HEK293T (cell line): ENCODE data around the gene GCNT1.
"Not testable (repeated sequence)": the region's sequence is repeated elsewhere in the genome, so short reads cannot be mapped to it uniquely, and the experiment has no call there.

Experiments
- CTCF ChIA-PET: fragments of 350-600 bp; formaldehyde crosslinking; extraction: SDS; loops from one replicate; lab custom pipeline; 2021; ENCODE audit warnings: antibody characterized with exemption, inconsistent platforms; lab: Yijun Ruan, JAX
- POLR2A ChIA-PET: fragments of 350-600 bp; formaldehyde crosslinking; extraction: SDS; loops from one replicate; lab custom pipeline; 2020; ENCODE audit warnings: antibody characterized with exemption, inconsistent platforms; lab: Yijun Ruan, JAX
- DNase-seq: peaks from one replicate; pipeline ENCODE4 v3.0.0; 2012; ENCODE audit warnings: mixed read lengths; ENCODE audit errors: extremely low spot score
- ARNT ChIP-seq: fragments of 450-650 bp; IDR thresholded peaks from 2 replicates; pipeline ENCODE4 v1.6.1; 2017; ENCODE audit warnings: mild to moderate bottlenecking
- BHLHE40 ChIP-seq: fragments of 450-650 bp; IDR thresholded peaks from 2 replicates; pipeline ENCODE4 v1.6.1; 2016; ENCODE audit warnings: mild to moderate bottlenecking, moderate library complexity, borderline replicate concordance
- CTBP1 ChIP-seq: fragments of 450-650 bp; IDR thresholded peaks from 2 replicates; pipeline ENCODE4 v1.6.1; 2016; ENCODE audit warnings: borderline replicate concordance
- ELF4 ChIP-seq: fragments of 450-650 bp; IDR thresholded peaks from 2 replicates; pipeline ENCODE4 v1.6.1; 2017; ENCODE audit warnings: antibody characterized with exemption
- FOXA1 ChIP-seq: fragments of 450-650 bp; IDR thresholded peaks from 2 replicates; pipeline ENCODE4 v1.6.1; 2016; ENCODE audit warnings: mild to moderate bottlenecking
- FOXK2 ChIP-seq: fragments of 450-650 bp; IDR thresholded peaks from 2 replicates; pipeline ENCODE4 v1.6.1; 2016; ENCODE audit warnings: mild to moderate bottlenecking
- FOXM1 ChIP-seq: fragments of 450-650 bp; IDR thresholded peaks from 2 replicates; pipeline ENCODE4 v1.6.1; 2017; ENCODE audit warnings: mild to moderate bottlenecking, borderline replicate concordance
- HDGF ChIP-seq: fragments of 450-650 bp; IDR thresholded peaks from 2 replicates; pipeline ENCODE4 v1.6.1; 2017; ENCODE audit warnings: antibody characterized with exemption, borderline replicate concordance
- L3MBTL2 ChIP-seq: fragments of 450-650 bp; conservative IDR thresholded peaks from 2 replicates; pipeline ENCODE4 v1.6.1; 2016; ENCODE audit warnings: mild to moderate bottlenecking
- LEF1 ChIP-seq: fragments of 450-650 bp; IDR thresholded peaks from 2 replicates; pipeline ENCODE4 v1.6.1; 2017; ENCODE audit warnings: mild to moderate bottlenecking, borderline replicate concordance
- NFRKB ChIP-seq: fragments of 450-650 bp; IDR thresholded peaks from 2 replicates; pipeline ENCODE4 v1.6.1; 2016; ENCODE audit warnings: mild to moderate bottlenecking, moderate library complexity
- PKNOX1 ChIP-seq: fragments of 450-650 bp; IDR thresholded peaks from 2 replicates; pipeline ENCODE4 v1.6.1; 2016
- SP1 ChIP-seq: fragments of 450-650 bp; IDR thresholded peaks from 2 replicates; pipeline ENCODE4 v1.6.1; 2017
- SUZ12 ChIP-seq: fragments of 450-650 bp; IDR thresholded peaks from 2 replicates; pipeline ENCODE4 v1.6.1; 2016; ENCODE audit warnings: mild to moderate bottlenecking
- TARDBP ChIP-seq: fragments of 450-650 bp; IDR thresholded peaks from 2 replicates; pipeline ENCODE4 v1.6.1; 2016
- ZNF384 ChIP-seq: fragments of 450-650 bp; IDR thresholded peaks from 2 replicates; pipeline ENCODE4 v1.6.1; 2016

GCNT1 gene

GRCh38 chr9:76478226-76478625 lies 19.2 kb downstream of the GCNT1 start:
- CTCF ChIA-PET, result no interaction called here
- TF ChIP-seq HDGF (no peak), FOXK2 (no peak), ELF4 (no peak), L3MBTL2 (no peak), BHLHE40 (no peak), ZNF384 (no peak), NFRKB (no peak), LEF1 (no peak), ARNT (no peak), FOXA1 (no peak), SP1 (no peak), TARDBP (no peak), FOXM1 (no peak), PKNOX1 (no peak), SUZ12 (no peak)
- DNase-seq, result no peak
- POLR2A ChIA-PET, result no interaction called here

GRCh38 chr9:76479337-76479736 lies 20.4 kb downstream of the GCNT1 start:
- DNase-seq, POLR2A ChIA-PET, CTCF ChIA-PET: not testable (repeated sequence)

GRCh38 chr9:76486151-76486550 lies 27.2 kb downstream of the GCNT1 start:
- no peak for TF ChIP-seq PKNOX1
- TF ChIP-seq NFRKB, result no peak
- TF ChIP-seq FOXM1, result no peak
- TF ChIP-seq ARNT, result no peak
- TF ChIP-seq L3MBTL2, result no peak
- TF ChIP-seq ZNF384, result no peak
- no peak for TF ChIP-seq HDGF
- no peak for TF ChIP-seq SUZ12
- no peak for TF ChIP-seq LEF1
- no peak for TF ChIP-seq SP1
- TF ChIP-seq TARDBP, result no peak
- no peak for TF ChIP-seq FOXK2
- no peak for TF ChIP-seq CTBP1
- no peak for TF ChIP-seq ELF4
- TF ChIP-seq BHLHE40, result no peak
- no peak for TF ChIP-seq FOXA1
- no peak for DNase-seq
- ChIA-PET CTCF (no interaction called here), POLR2A (no interaction called here)

- POLR2A ChIA-PET, result no interaction called here
Measured at GRCh38 chr9:76490249-76490990, 31.4 kb downstream of the GCNT1 start.

GRCh38 chr9:76491056-76491455 lies 32.1 kb downstream of the GCNT1 start:
- POLR2A ChIA-PET, CTCF ChIA-PET, DNase-seq: not testable (repeated sequence)

More at GRCh38 chr9:76490249-76490990, 31.4 kb downstream of the GCNT1 start:
- no peak for DNase-seq
- CTCF ChIA-PET, result no interaction called here
- TF ChIP-seq NFRKB (no peak), SUZ12 (no peak)

- POLR2A ChIA-PET, CTCF ChIA-PET, DNase-seq: not testable (repeated sequence)
Measured at GRCh38 chr9:76493496-76493895, 34.5 kb downstream of the GCNT1 start.

GRCh38 chr9:76500061-76500460 lies 41.1 kb downstream of the GCNT1 start:
- no peak for TF ChIP-seq FOXM1
- no peak for TF ChIP-seq TARDBP
- TF ChIP-seq L3MBTL2, result no peak
- TF ChIP-seq ZNF384, result no peak
- no peak for TF ChIP-seq NFRKB
- TF ChIP-seq BHLHE40, result no peak
- no peak for TF ChIP-seq CTBP1
- TF ChIP-seq HDGF, result no peak
- no peak for TF ChIP-seq SP1
- no peak for TF ChIP-seq PKNOX1
- TF ChIP-seq LEF1, result no peak
- no peak for TF ChIP-seq FOXA1
- TF ChIP-seq SUZ12, result no peak
- no peak for TF ChIP-seq ELF4
- TF ChIP-seq FOXK2, result no peak
- no peak for TF ChIP-seq ARNT
- CTCF ChIA-PET, result no interaction called here
- no peak for DNase-seq
- POLR2A ChIA-PET, result no interaction called here
